ENCODE data around the gene SPRY1.

The SPRY1 gene

GRCh38 chr4:123421937-123422781 lies 25.6 kb downstream of the SPRY1 start:
- in situ Hi-C loops (cut with HindIII; ENCODE audit: low sequenced_read_pairs) = no loop called here
- no peak for DNase-seq (ENCODE audit: low read depth, low spot score)
- no peak overlapping the region for H3K4me3 ChIP-seq (ENCODE audit: low read depth, low read length)
- no peak for TF ChIP-seq CTCF (IDR thresholded peaks at IDR 0.05; ENCODE audit: low read depth, low read length)

DNA sequence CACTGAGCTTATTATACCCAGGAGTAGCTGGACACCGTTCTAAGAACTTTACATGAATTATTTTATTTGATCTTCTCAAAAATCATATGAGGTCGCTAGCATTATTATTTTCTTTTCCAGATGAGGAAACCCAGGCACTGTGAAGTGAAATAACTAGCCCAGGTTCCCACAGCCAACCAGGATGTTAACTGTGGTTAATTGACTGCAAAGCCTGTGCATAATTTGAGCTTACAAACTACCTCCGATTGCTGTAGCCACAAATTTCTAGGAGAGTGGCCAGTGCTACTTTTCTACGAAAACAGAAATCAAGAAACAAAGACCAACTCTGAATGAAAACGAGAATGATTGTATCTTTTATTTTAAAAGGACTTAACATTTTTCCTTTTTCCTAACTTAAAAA lies 27.2 kb downstream of the SPRY1 start:
- H3K4me3 ChIP-seq (ENCODE audit: low read depth, low read length) = no peak overlapping the region
- in situ Hi-C loops (cut with HindIII; ENCODE audit: low sequenced_read_pairs) = no loop called here
- no peak for DNase-seq (ENCODE audit: low read depth, low spot score)
- TF ChIP-seq CTCF (IDR thresholded peaks at IDR 0.05; ENCODE audit: low read depth, low read length) = no peak

GRCh38 chr4:123427951-123428350 lies 31.4 kb downstream of the SPRY1 start:
- in situ Hi-C loops (cut with HindIII; ENCODE audit: low sequenced_read_pairs) = no loop called here
- no peak overlapping the region for H3K4me3 ChIP-seq (ENCODE audit: low read depth, low read length)
- no peak for DNase-seq (ENCODE audit: low read depth, low spot score)
- no peak for TF ChIP-seq CTCF (IDR thresholded peaks at IDR 0.05; ENCODE audit: low read depth, low read length)

DNA sequence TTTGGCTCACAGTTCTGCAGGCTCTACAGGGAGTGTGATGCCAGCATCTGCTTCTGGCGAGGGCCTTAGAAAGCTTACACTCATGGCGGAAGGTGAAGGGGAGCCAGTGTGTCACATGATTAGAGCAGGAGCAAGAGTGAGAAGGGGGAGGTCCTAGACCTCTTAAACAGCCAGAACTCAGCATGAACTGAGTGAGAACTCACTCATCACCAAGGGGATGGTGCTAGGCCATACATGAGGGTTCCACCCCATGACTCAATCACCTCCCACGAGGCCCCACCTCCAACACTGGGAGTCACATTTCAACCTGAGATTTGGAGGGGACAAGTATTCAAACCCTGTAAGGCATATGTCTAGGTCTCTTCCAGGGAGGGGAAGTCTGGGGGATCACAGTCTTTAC lies 33.4 kb downstream of the SPRY1 start:
- no peak for TF ChIP-seq CTCF (IDR thresholded peaks at IDR 0.05; ENCODE audit: low read depth, low read length)
- in situ Hi-C loops (cut with HindIII; ENCODE audit: low sequenced_read_pairs) = no loop called here
- DNase-seq (ENCODE audit: low read depth, low spot score) = no peak

DNA sequence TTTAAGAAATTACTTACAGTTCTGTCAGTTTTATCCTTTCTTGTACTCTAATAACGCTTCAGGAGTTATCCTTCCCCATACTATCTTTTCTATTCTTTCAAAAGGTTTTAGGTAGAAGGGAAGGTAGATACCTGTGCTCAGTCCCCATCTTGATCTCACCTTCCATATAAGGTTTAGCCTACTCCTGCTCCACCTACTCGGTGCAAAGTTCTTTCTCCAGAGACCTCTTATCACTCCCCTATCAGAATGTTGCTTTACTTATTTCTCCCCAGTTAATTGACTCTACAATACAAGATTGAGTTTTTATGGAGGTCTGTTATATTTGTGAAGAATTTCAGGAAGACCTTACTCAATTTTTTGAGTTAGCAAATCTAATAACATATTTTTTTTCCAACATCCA lies 33.9 kb downstream of the SPRY1 start:
- TF ChIP-seq CTCF (IDR thresholded peaks at IDR 0.05; ENCODE audit: low read depth, low read length) = no peak
- no peak overlapping the region for H3K4me3 ChIP-seq (ENCODE audit: low read depth, low read length)
- in situ Hi-C loops (cut with HindIII; ENCODE audit: low sequenced_read_pairs) = no loop called here
- DNase-seq (ENCODE audit: low read depth, low spot score) = no peak

More for the DNA sequence above, 33.4 kb downstream of the SPRY1 start:
- H3K4me3 ChIP-seq (ENCODE audit: low read depth, low read length) = no peak overlapping the region

DNA sequence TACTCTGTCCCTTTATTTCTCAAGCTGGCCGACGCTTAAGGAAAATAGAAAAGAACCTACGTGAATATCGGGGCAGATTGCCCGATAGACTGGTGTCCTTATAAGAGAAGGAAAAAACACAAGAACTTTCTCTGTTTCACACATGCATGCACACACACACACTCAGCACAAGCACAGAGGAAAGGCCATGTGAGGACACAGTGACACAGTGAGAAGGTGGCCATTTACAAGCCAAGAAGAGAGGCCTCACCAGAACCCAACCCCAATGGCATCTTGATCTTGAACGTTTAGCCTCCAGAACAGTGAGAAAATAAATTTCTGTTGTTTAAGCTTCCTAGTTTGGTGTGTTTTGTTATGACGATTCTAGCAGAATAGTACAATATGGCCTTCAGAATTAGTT lies 37.0 kb downstream of the SPRY1 start:
- H3K4me3 ChIP-seq (ENCODE audit: low read depth, low read length) = no peak overlapping the region
- in situ Hi-C loops (cut with HindIII; ENCODE audit: low sequenced_read_pairs) = no loop called here
- no peak for DNase-seq (ENCODE audit: low read depth, low spot score)
- TF ChIP-seq CTCF (IDR thresholded peaks at IDR 0.05; ENCODE audit: low read depth, low read length) = no peak

Data from astrocyte of the spinal cord (primary cell).